Raji (cell line): ENCODE measurements around the gene ARL6IP4.

ENCODE experiments used
- POLR2A ChIP-seq: IDR thresholded peaks from 2 replicates; pipeline ENCODE4 v1.6.1; 2011; ENCODE audit warnings: low read depth, low read length, control low read depth; ENCODE audit not compliant: insufficient read depth

ARL6IP4 gene

DNA sequence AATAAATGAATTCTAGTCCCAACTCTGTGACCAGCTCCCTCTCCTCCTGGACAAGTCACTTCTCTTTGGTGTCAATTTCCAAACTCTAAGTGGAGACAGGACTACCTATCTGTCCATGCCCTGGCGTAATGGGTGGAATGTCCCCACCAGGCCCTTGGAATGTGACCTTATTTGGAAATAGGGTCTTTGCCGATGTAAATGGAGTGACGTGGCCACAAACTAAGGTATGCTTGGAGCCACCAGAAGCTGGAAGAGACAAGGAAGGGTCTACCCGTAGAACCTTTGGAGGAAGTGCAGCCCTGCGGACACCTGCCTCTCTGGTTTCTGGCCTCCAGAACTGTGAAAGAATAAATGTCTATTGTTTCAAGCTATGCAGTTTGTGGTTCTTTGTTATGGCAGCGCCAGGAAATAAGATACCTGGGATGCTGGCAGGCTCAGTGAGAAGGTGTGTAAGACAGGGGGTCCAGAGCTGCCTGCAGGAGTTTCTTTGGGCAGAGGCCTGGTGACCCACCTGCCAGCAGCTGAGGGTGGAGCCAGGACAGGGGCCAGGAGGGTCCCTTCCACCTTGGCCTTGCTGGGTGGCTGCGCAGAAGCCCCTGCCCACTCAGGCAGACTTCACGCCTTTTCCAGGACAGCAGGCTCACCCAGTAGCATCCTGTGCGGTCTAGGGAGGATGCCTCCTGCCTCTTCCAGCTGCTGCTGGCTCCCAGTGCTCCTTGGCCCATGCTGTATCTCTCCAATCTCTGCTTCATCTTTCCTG is 45.8 kb downstream of the ARL6IP4 start:
- no peak for TF ChIP-seq POLR2A

DNA sequence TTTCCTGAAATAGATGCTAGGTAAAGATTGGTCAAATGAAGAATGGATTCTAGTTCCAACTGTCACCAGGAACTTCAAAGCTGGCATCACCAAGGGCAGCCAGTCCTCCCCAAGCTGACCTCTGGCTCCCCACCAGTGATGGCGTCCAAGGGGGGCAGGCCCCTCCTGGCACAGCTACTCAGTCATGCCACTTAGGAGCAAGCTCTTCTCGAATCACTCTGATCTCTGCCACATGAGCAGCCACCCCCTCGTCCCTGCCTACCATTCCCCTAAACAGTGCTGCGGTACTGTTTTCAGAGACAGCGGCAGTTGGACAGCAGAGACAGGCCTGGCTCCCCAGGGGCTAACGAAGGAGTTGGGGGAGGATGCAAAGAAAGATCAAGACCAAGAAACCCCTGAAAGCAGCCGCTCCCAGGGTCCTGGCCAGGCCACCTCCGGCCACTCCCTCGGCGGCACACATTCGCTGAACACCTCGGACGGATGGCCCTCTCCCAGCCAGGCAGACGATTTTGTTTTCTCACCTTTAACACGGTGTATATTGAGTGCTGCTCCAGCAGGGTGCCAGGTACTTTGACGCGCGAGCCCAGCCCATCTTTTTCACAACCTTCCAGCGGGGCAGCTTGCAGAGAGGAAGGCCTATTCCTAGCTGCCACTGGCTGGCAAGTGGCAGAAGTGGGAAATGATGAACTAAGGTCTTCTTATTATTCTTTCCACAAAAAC is 47.4 kb downstream of the ARL6IP4 start:
- no peak for TF ChIP-seq POLR2A

DNA sequence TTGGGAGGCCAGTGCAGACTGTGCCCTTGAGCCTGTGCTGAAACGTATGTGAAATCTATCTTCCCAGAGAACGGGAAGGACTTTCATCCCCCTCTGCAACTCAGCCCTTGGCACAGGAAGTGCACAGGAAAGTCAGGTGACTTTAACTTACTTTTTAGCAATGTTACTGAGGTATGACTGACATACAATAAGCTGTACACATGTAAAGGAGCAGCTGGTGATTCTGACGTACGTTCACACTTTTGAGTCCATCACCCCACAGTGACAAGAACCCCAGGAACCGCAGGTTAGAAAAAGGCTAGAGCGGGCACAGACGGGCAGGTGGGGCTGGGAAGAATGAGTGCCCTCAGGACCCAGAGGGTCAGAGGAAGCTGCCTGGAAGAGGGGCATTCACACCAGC is 48.0 kb downstream of the ARL6IP4 start:
- TF ChIP-seq POLR2A, result no peak

DNA sequence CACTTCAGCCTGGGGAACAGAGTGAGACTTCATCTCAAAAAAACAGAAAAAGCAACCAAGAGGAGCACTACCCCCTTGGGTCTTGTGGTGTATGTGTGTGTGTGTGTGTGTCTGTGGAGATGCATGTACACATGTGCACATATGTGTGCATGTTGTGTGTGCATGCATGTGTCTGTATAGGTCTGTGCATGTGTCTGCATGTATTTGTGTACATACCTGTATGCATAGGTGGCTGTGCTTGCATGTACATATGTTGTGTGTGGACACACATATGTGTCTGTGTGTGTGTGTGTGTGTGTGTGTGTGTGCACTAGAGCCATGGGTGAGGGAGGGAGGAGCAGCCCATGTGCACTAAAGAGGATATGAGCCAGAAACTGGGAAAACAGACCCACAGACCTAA is 49.1 kb downstream of the ARL6IP4 start:
- no peak for TF ChIP-seq POLR2A

DNA sequence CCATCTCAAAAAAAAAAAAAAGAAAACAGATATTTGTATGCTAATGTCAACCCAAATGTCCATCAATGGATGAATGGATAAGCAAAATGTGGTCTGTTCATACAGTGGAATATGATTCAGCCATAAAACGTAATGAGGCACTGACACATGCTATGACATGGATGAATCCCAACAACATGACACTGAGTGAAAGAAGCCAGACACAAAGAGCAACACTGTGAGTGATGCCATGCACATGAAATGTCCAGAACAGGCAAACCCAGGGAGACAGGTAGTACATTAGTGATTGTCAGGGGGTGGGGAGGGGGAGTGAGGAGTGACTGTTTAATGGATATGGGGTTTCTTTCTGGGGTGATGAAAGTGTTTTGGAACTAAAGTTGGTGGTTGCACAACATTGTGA is 50.2 kb downstream of the ARL6IP4 start:
- no peak for TF ChIP-seq POLR2A

DNA sequence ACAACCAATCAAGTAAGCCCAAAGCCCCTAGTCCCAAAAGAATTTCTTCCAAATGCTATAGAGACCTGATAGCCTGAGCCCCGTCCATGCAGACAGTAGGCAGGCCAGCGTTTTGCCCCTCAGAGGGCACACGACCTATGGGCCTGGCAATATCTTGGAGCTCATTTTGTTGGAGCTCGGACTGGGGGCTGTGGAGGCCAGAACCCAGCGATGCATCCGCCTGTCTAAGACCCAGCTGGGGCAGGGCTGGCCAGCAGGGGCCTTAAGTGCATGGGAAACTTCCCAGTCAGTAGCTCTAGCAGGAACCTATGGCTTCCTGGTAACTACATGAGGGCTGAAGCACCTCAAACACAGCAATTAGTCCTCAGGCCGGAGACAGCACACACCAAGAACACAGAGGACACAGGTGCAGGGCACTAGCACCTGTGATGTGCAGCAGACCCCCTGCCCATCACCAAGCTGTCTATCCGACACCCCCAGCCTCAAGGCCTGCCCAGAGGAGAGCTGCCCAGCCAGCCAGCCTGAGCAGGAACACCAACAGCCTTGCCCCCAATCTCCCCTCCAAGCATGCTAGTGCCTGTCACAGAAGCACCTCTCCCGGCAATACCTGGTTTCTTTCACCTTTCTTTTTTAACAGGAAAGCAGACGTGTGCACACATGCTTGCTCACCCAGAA is 50.8 kb downstream of the ARL6IP4 start:
- TF ChIP-seq POLR2A, result no peak
